Sigmoid colon (tissue), 7 donors: ENCODE data around the gene IQCM. TPM values are rescaled to one million over a fixed set of nuclear protein-coding genes. Genes with fewer than 3 reads are reported as not detected.

ENCODE experiments used
- DNase-seq: peaks from one replicate; pipeline ENCODE4 v3.0.0-alpha.2; 2019
- H3K27ac ChIP-seq, 4 donors: fragments of 200-600 bp; sonication (generic); one replicate each; pipeline ENCODE4 v1.5.1; 2016 to 2019; ENCODE audit warnings: mild to moderate bottlenecking in 1 of 4
- H3K27me3 ChIP-seq, 3 donors: fragments of 200-600 bp; sonication (generic); one replicate each; pipeline ENCODE4 v1.5.1; 2019; ENCODE audit warnings: mild to moderate bottlenecking in 1 of 3
- H3K36me3 ChIP-seq, 4 donors: fragments of 200-600 bp; sonication (generic); one replicate each; pipeline ENCODE4 v1.5.1; 2016 to 2019
- H3K4me1 ChIP-seq, 4 donors: fragments of 200-600 bp; sonication (generic); one replicate each; pipeline ENCODE4 v1.5.1; 2017 to 2019
- H3K4me3 ChIP-seq, 4 donors: fragments of 200-600 bp; sonication (generic); one replicate each; pipeline ENCODE4 v1.5.1; 2017 to 2019; ENCODE audit warnings: mild to moderate bottlenecking in 2 of 4, moderate library complexity in 1 of 4
- H3K9me3 ChIP-seq, 4 donors: fragments of 200-600 bp in 3 of 4; sonication (generic) in 3 of 4; one replicate each; pipeline versions ENCODE4 v1.5.1 to v1.6.1; 2013 to 2019
- EP300 ChIP-seq, 4 donors: sonication (generic); formaldehyde crosslinking; IDR thresholded peaks; one replicate each; pipeline ENCODE4 v1.6.1; 2017; ENCODE audit warnings: antibody characterized with exemption in 4 of 4
- POLR2A ChIP-seq, 2 donors: fragments of 450-650 bp; IDR thresholded peaks; one replicate each; pipeline ENCODE4 v1.6.1; 2016; ENCODE audit warnings: antibody characterized with exemption in 2 of 2, mild to moderate bottlenecking in 2 of 2, moderate library complexity in 2 of 2
- POLR2AphosphoS5 ChIP-seq, 4 donors: sonication (generic); formaldehyde crosslinking; IDR thresholded peaks; one replicate each; pipeline ENCODE4 v1.6.1; 2017; ENCODE audit warnings: antibody characterized with exemption in 4 of 4
- WGBS, 2 donors: extraction: QIAGEN DNeasy Blood & Tissue Kit; methylation state at CpG; one replicate each; pipeline ENCODE4 v1.1.7; 2013; 5-methylcytosine and 5-hydroxymethylcytosine counted together
- intact Hi-C: fragments of 100-400 bp; cut with DNase I; formaldehyde crosslinking; loops from one replicate; pipeline ENCODE4 v1.15.1; 2023
- polyA plus RNA-seq, 3 donors: library from polyadenylated mRNA; stranded (reverse); fragments of 200-250 nt; gene quantifications; one replicate each; pipeline ENCODE4 v1.2.3, GENCODE V29; 2013
- total RNA-seq, 4 donors: library from RNA; depleted of rRNA; stranded (reverse); fragments of >200 nt; gene quantifications; one replicate each; pipeline ENCODE4 v1.1.0, GENCODE V29; 2016
- TF ChIP-seq, protein P1 (sequence below), 4 experiments: fragments of 450-650 bp in 3 of 4; fragments of 200-600 bp in 1 of 4; IDR thresholded peaks; one replicate each; pipeline ENCODE4 v1.5.1; 2016 to 2019; ENCODE audit warnings: antibody characterized with exemption in 4 of 4, mild to moderate bottlenecking in 3 of 4, moderate library complexity in 2 of 4
- donor health status: healthy with polysubstance abuse.
- donor health status: Bipolar disorder and iron deficiency.
- donor health status: healthy.

Gene IQCM
- total and polyA plus RNA-seq, 7 donors: 0.41 to 1.2 TPM; not detected in 5

DNA sequence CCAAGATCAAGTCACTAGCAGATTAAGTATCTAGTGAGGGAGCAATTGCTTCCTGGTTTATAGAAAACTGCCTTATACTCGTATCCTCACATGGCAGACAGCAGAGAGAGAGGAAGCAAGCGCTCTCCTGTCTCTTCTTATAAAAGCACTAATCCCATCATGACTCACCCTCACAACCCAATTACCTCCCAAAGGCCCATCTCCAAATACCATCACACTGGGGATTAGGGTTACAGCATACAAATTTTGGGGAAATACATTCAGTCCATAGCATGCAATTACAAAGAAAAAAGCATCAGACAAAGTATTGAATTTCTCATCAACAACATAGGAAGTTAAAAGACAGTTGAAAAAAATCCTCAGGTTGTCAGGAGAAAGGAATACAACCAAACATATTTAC lies 292.6 kb downstream of the IQCM start:
- H3K27me3 ChIP-seq: no peaks in the 10 kb centered on the region
- no peak overlapping the region for H3K4me3 ChIP-seq
- intact Hi-C loops: no loop called here
- WGBS, 2 donors: 80 to 88% methylated on average over 2 of the region's 2 CpGs
- H3K36me3 ChIP-seq: no peaks in the 10 kb centered on the region
- peaks cover 0 to 9% (median 8%) of the 10 kb centered on the region in 4 donors for H3K4me1 ChIP-seq
- TF ChIP-seq EP300 (IDR thresholded peaks at IDR 0.05) (no peak), POLR2AphosphoS5 (IDR thresholded peaks at IDR 0.05) (no peak), POLR2A (IDR thresholded peaks at IDR 0.05) (no peak)
- TF ChIP-seq, protein P1, sequence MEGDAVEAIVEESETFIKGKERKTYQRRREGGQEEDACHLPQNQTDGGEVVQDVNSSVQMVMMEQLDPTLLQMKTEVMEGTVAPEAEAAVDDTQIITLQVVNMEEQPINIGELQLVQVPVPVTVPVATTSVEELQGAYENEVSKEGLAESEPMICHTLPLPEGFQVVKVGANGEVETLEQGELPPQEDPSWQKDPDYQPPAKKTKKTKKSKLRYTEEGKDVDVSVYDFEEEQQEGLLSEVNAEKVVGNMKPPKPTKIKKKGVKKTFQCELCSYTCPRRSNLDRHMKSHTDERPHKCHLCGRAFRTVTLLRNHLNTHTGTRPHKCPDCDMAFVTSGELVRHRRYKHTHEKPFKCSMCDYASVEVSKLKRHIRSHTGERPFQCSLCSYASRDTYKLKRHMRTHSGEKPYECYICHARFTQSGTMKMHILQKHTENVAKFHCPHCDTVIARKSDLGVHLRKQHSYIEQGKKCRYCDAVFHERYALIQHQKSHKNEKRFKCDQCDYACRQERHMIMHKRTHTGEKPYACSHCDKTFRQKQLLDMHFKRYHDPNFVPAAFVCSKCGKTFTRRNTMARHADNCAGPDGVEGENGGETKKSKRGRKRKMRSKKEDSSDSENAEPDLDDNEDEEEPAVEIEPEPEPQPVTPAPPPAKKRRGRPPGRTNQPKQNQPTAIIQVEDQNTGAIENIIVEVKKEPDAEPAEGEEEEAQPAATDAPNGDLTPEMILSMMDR (IDR thresholded peaks at IDR 0.05): no peak
- no peak for DNase-seq
- no peak overlapping the region for H3K27ac ChIP-seq
- H3K9me3 ChIP-seq: no peaks in the 10 kb centered on the region

DNA sequence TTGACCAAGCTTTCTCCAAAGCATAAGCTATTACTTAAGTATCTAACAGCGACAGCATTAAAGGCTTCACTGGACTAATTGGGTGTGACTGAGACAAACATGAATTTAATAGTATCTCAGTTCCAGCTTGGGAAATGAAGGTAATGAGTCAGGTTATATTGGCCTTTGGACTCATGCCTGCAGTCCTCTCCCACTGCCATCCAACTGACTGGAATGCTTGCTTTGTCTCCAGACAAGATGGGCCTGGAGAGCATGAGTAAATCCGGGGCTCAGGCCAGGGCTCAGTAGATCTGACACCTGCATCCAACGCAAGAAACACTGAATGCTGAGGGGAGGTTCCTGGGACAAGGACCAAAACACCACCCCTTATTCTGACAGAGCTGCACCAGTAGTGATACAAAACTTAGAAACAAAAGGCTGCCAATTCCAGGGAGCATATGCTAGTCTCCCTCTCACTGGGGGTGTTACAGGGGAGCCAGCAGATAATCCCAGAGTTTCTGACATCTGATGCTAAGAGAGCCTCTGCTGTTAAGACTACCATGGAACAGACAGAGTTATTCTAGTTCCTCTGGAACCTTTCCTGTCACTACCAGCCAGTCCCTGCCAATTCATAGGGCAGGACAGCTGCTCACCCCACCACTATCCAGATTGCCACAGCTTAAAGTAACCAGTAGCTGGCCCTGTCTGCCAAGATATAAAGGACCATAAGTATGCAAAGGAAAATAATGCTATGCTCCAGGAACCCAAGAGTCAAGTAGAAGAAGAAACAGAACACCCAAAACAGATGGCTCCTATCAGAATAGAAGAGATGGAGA lies 293.8 kb downstream of the IQCM start:
- Histone ChIP-seq H3K4me3 (no peak overlapping the region), H3K36me3 (no peaks in the 10 kb centered on the region), H3K27me3 (no peaks in the 10 kb centered on the region), H3K9me3 (no peaks in the 10 kb centered on the region), H3K27ac (no peak overlapping the region), H3K4me1 (peaks cover 0 to 9% (median 8%) of the 10 kb centered on the region in 4 donors)
- intact Hi-C loops: no loop called here
- WGBS, 2 donors: 21 to 59% methylated on average over 3 of the region's 3 CpGs
- TF ChIP-seq POLR2AphosphoS5 (IDR thresholded peaks at IDR 0.05): no peak
- TF ChIP-seq POLR2A (IDR thresholded peaks at IDR 0.05): no peak
- TF ChIP-seq, protein P1 (IDR thresholded peaks at IDR 0.05): no peak
- DNase-seq: no peak

DNA sequence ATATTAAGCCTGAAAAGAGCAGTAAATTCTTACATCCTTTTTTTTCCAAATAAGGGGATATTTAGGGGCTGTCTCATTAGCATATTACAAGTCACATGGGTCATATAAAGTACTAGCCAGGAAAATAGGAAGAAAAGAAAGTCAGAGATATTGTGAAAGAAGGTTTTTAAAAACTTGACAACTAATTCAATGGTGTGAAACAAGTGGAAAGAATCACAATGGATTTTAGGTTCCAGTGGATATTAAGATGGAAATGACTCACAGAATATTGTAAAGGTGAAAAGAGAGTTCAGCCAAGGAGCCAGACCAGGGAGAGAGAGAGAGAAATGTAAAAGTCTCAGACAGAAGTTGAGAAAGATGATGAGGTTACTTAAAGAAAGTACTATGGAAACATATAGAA lies 297.2 kb downstream of the IQCM start:
- Histone ChIP-seq H3K36me3 (no peaks in the 10 kb centered on the region), H3K4me3 (no peak overlapping the region), H3K27me3 (no peaks in the 10 kb centered on the region), H3K27ac (no peak overlapping the region), H3K4me1 (peaks cover 0 to 7% (median 5%) of the 10 kb centered on the region in 4 donors), H3K9me3 (no peaks in the 10 kb centered on the region)
- intact Hi-C loops: no loop called here
- no peak for DNase-seq
- no peak for TF ChIP-seq POLR2AphosphoS5 (IDR thresholded peaks at IDR 0.05)
- TF ChIP-seq EP300 (IDR thresholded peaks at IDR 0.05): no peak
- TF ChIP-seq, protein P1 (IDR thresholded peaks at IDR 0.05): no peak
- no peak for TF ChIP-seq POLR2A (IDR thresholded peaks at IDR 0.05)

DNA sequence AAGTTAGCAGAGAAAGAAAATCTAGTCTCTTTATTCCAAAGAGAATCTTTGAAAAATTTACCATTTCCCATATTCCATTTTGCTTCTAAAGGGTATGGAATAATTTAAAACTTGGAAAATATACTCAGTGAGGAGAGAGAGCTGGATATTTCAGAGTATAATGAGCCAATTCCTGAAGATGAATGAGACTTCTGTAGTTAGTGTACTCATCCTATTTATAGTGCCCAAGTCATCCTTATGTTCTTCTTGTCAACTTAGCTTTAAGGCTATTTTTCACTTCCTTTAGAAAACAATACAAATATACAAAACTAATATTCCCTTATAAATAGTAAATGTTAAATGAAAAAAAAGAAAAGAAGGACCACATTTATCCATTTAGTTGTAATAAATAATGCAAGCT lies 302.6 kb downstream of the IQCM start:
- no peaks in the 10 kb centered on the region for H3K4me1 ChIP-seq
- no peaks in the 10 kb centered on the region for H3K9me3 ChIP-seq
- no peak overlapping the region for H3K27ac ChIP-seq
- no peaks in the 10 kb centered on the region for H3K36me3 ChIP-seq
- no peaks in the 10 kb centered on the region for H3K27me3 ChIP-seq
- no peak overlapping the region for H3K4me3 ChIP-seq
- intact Hi-C loops: no loop called here
- TF ChIP-seq EP300 (IDR thresholded peaks at IDR 0.05): no peak
- no peak for TF ChIP-seq POLR2AphosphoS5 (IDR thresholded peaks at IDR 0.05)
- TF ChIP-seq, protein P1 (IDR thresholded peaks at IDR 0.05): no peak
- no peak for TF ChIP-seq POLR2A (IDR thresholded peaks at IDR 0.05)
- DNase-seq: no peak

DNA sequence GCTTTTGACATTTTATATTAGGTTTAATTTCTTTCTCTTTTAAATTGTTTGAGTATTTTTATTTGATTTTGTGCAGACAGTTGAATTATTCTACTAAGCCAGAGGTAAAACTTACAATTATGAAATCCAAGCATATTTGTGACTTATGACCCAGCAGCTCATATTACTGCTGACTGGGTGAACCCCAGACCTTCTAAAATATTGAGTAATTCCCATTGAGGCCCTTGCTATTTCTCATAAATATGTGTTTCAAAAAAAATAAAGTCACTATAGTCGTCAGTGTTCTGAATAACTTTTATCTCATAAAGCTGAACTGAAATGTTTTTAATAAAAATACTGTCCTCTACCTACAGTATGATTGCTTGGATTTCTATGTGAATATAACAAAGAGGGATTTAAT lies 303.1 kb downstream of the IQCM start:
- Histone ChIP-seq H3K4me1 (no peaks in the 10 kb centered on the region), H3K27ac (no peak overlapping the region), H3K36me3 (no peaks in the 10 kb centered on the region), H3K9me3 (no peaks in the 10 kb centered on the region), H3K4me3 (no peak overlapping the region), H3K27me3 (no peaks in the 10 kb centered on the region)
- 79 to 82% methylated on average over 1 of the region's 1 CpG for WGBS, 2 donors
- intact Hi-C loops: no loop called here
- TF ChIP-seq EP300 (IDR thresholded peaks at IDR 0.05) (no peak), POLR2A (IDR thresholded peaks at IDR 0.05) (no peak)
- TF ChIP-seq, protein P1 (IDR thresholded peaks at IDR 0.05): no peak
- no peak for DNase-seq
